ENCODE results near the gene TDRD12.

TDRD12 gene

GRCh38 chr19:32816555-32817099 lies 97.1 kb downstream of the TDRD12 start:
- no peak for DNase-seq (ENCODE audit: low spot score)
- in situ Hi-C loops (cut with MboI; ENCODE audit: low pct_unique_long_range_greater_than_20kb, low sequenced_read_pairs, unreplicated experiment): no loop called here
- no peak for TF ChIP-seq CTCF (IDR thresholded peaks at IDR 0.05; ENCODE audit: extremely low read depth, insufficient read depth, missing control alignments)

- in situ Hi-C loops (cut with MboI; ENCODE audit: low pct_unique_long_range_greater_than_20kb, low sequenced_read_pairs, unreplicated experiment): no loop called here
- TF ChIP-seq CTCF (IDR thresholded peaks at IDR 0.05; ENCODE audit: extremely low read depth, insufficient read depth, missing control alignments): no peak
- no peak for DNase-seq (ENCODE audit: low spot score)
Observed at GRCh38 chr19:32817569-32818476, 98.3 kb downstream of the TDRD12 start.

- TF ChIP-seq CTCF (IDR thresholded peaks at IDR 0.05; ENCODE audit: extremely low read depth, insufficient read depth, missing control alignments): no peak
- DNase-seq (ENCODE audit: low spot score): no peak
- in situ Hi-C loops (cut with MboI; ENCODE audit: low pct_unique_long_range_greater_than_20kb, low sequenced_read_pairs, unreplicated experiment): no loop called here
Observed at GRCh38 chr19:32818536-32818935, 99.0 kb downstream of the TDRD12 start.

GRCh38 chr19:32819419-32820400 lies 100.1 kb downstream of the TDRD12 start:
- DNase-seq (ENCODE audit: low spot score): no peak
- in situ Hi-C loops (cut with MboI; ENCODE audit: low pct_unique_long_range_greater_than_20kb, low sequenced_read_pairs, unreplicated experiment): no loop called here
- TF ChIP-seq CTCF (IDR thresholded peaks at IDR 0.05; ENCODE audit: extremely low read depth, insufficient read depth, missing control alignments): no peak

- in situ Hi-C loops (cut with MboI; ENCODE audit: low pct_unique_long_range_greater_than_20kb, low sequenced_read_pairs, unreplicated experiment): no loop called here
- no peak for DNase-seq (ENCODE audit: low spot score)
- no peak for TF ChIP-seq CTCF (IDR thresholded peaks at IDR 0.05; ENCODE audit: extremely low read depth, insufficient read depth, missing control alignments)
Observed at GRCh38 chr19:32822916-32823746, 103.6 kb downstream of the TDRD12 start.
